Heart right ventricle (tissue), 16 donors: ENCODE results near the gene L3MBTL4. TPM values are rescaled to one million over a fixed set of nuclear protein-coding genes. Genes with fewer than 3 reads are reported as not detected.

ENCODE experiments used
- ATAC-seq, 8 donors: fragments of 200-7000 bp; cut with Tn5 transposase; one replicate each; pipeline ENCODE4 v1.9.1; 2020; ENCODE audit warnings: mild to moderate bottlenecking in 8 of 8, moderate library complexity in 8 of 8, moderate number of reproducible peaks in 1 of 8
- DNase-seq, 2 donors: peaks; one replicate each; pipeline ENCODE4 v3.0.0-alpha.2; 2020
- H3K27ac ChIP-seq, 10 donors: fragments of 200-600 bp; sonication (generic) in 2 of 10; one replicate each; pipeline versions ENCODE4 v1.5.0 to v1.8.0; 2020 to 2022; ENCODE audit warnings: mild to moderate bottlenecking in 3 of 10
- H3K27me3 ChIP-seq, 7 donors: fragments of 200-600 bp; one replicate each; pipeline ENCODE4 v1.8.0; 2021 to 2022; ENCODE audit warnings: mild to moderate bottlenecking in 2 of 7
- H3K36me3 ChIP-seq, 9 donors: fragments of 200-600 bp; sonication (generic) in 1 of 9; one replicate each; pipeline versions ENCODE4 v1.5.0 to v1.8.0; 2020 to 2022; ENCODE audit warnings: mild to moderate bottlenecking in 2 of 9
- H3K4me1 ChIP-seq, 9 donors: fragments of 200-600 bp; sonication (generic) in 1 of 9; one replicate each; pipeline versions ENCODE4 v1.5.0 to v1.8.0; 2020 to 2022; ENCODE audit warnings: mild to moderate bottlenecking in 4 of 9
- H3K4me3 ChIP-seq, 10 donors: fragments of 200-600 bp; sonication (generic) in 2 of 10; one replicate each; pipeline versions ENCODE4 v1.5.0 to v1.8.0; 2020 to 2022; ENCODE audit warnings: mild to moderate bottlenecking in 7 of 10, moderate library complexity in 2 of 10
- H3K9me3 ChIP-seq, 11 donors: fragments of 200-600 bp in 10 of 11; sonication (generic) in 2 of 11; one replicate each; pipeline versions ENCODE4 v1.5.0 to v1.8.0; 2013 to 2022; ENCODE audit warnings: mild to moderate bottlenecking in 2 of 11, control low read depth in 1 of 11, moderate library complexity in 1 of 11
- WGBS, 2 donors: extraction: QIAGEN DNeasy Blood & Tissue Kit; methylation state at CpG; one replicate each; pipeline ENCODE4 v1.1.7; 2013; ENCODE audit warnings: inconsistent platforms in 1 of 2; 5-methylcytosine and 5-hydroxymethylcytosine counted together
- intact Hi-C, 10 donors: fragments of 100-400 bp; cut with DNase I; formaldehyde crosslinking; loops; one replicate each; pipeline versions ENCODE4 v1.11.1 to v1.14.2; 2022
- polyA plus RNA-seq, 2 donors: library from polyadenylated mRNA; stranded (reverse); fragments of 200-250 nt; gene quantifications; one replicate each; pipeline ENCODE4 v1.2.3, GENCODE V29; 2013
- total RNA-seq, 10 donors: library from RNA; stranded (reverse); fragmentation: NEBNext Ultra II Directional in 3 of 10; extraction: Animal tissue kit (Norgen Biotek cat#: 25700) in 3 of 10; gene quantifications; one replicate each; pipeline versions ENCODE4 v1.2.1 to v1.2.4, GENCODE V29; 2021 to 2023
- TF ChIP-seq, protein P1 (sequence below), 9 donors: fragments of 200-600 bp; sonication (generic) in 2 of 9; IDR thresholded peaks; one replicate each; pipeline versions ENCODE4 v1.5.0 to v1.8.0; 2021 to 2022; ENCODE audit warnings: antibody characterized with exemption in 9 of 9, mild to moderate bottlenecking in 5 of 9, moderate library complexity in 1 of 9
- donor health status: Arrhythmogenic right ventricular cardiomyopathy.
- donor health status: ischemic (EF 13 %, LVEDD 7.1; RV severe dilation, severe dysfunction).
- donor health status: healthy with polysubstance abuse.
- donor health status: DM: no; HTN: yes; CAD: no.
- donor health status: DM: no; HTN: no; CAD: no.
- donor health status: ischemic (EF 25% LVEDD 6.9; RV normal size, moderate dysfunction).
- donor health status: ischemic (EF 25% LVEDD 5.7; RV mildly dilated, moderate dysfunction).
- donor health status: healthy.
- donor health status: DM: yes; HTN: yes; CAD: no.
- donor health status: Ischemic cardiomyopathy.
- donor health status: ischemic (EF 35%, LVEDD 5.7; RV mildly dilated, moderate dysfunction).
- donor health status: nonischemic (EF 11% LVEDD 7.7; RV severe dilation, severe dysfunction).
- donor health status: DM: yes; HTN: yes; CAD: no.
- donor health status: PGD.
- donor health status: ischemic (EF 29% LVEDD 5.4; RV normal size, mild dysfunction).
- donor health status: nonischemic (EF 23%, LVEDD 6.1; RV moderate dilation, normal function).

L3MBTL4 gene
- total and polyA plus RNA-seq, 12 donors, result 0.54 to 3.2 (median 1.3) TPM

DNA sequence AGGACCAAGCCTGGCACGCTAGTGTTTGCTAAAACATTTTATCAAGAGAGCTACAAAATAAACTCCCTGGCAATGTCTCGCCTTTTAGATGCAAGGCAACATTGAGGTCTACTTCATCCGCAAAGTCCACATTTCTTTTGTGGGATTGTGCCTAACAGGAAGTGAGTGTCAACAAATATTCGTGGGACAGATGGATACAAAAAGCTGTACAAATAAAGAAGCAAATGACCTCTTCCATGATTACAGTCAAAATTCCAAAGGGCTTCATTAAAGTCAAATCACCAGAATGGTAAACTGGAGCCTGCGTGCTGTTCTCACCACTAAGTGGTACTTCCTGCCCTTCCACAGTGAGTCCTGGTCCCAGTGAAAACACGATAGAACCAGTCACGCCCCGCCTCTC is 40.4 kb downstream of the L3MBTL4 start:
- Histone ChIP-seq H3K27me3 (no peaks in the 10 kb centered on the region), H3K27ac (no peak overlapping the region), H3K4me3 (no peak overlapping the region), H3K4me1 (peaks cover 0 to 9% (median 0%) of the 10 kb centered on the region in 9 donors), H3K36me3 (no peaks in the 10 kb centered on the region), H3K9me3 (peaks cover 0 to 32% (median 5%) of the 10 kb centered on the region in 11 donors)
- TF ChIP-seq, protein P1, sequence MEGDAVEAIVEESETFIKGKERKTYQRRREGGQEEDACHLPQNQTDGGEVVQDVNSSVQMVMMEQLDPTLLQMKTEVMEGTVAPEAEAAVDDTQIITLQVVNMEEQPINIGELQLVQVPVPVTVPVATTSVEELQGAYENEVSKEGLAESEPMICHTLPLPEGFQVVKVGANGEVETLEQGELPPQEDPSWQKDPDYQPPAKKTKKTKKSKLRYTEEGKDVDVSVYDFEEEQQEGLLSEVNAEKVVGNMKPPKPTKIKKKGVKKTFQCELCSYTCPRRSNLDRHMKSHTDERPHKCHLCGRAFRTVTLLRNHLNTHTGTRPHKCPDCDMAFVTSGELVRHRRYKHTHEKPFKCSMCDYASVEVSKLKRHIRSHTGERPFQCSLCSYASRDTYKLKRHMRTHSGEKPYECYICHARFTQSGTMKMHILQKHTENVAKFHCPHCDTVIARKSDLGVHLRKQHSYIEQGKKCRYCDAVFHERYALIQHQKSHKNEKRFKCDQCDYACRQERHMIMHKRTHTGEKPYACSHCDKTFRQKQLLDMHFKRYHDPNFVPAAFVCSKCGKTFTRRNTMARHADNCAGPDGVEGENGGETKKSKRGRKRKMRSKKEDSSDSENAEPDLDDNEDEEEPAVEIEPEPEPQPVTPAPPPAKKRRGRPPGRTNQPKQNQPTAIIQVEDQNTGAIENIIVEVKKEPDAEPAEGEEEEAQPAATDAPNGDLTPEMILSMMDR (IDR thresholded peaks at IDR 0.05), result no peak
- no peak for ATAC-seq
- 61 to 64% methylated on average over 8 of the region's 8 CpGs for WGBS, 2 donors
- intact Hi-C loops, result no loop called here
- no peak for DNase-seq

DNA sequence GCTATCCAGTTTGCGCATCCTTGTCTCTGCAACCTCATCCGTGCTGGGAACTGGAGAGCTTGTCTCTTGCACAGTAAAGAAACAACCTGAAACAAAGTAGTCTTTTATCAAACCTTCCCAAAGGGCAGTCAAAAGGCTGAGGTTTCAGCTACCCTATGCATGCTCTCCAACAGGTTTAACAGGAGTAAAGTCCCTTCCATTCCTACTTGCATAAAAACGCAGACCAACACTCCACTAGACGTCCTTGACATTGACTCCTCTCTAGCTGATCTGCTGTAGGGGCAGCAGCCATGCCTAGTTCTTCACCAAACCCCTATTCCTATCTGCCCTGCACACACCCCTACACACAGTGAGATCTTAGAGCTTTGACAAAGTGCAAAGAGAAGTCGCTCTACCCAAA is 41.5 kb downstream of the L3MBTL4 start:
- WGBS, 2 donors, result 83 to 84% methylated on average over 5 of the region's 5 CpGs
- Histone ChIP-seq H3K4me1 (peaks cover 0 to 9% (median 0%) of the 10 kb centered on the region in 9 donors), H3K9me3 (peaks cover 0 to 21% (median 5%) of the 10 kb centered on the region in 11 donors), H3K36me3 (no peaks in the 10 kb centered on the region), H3K27me3 (no peaks in the 10 kb centered on the region), H3K4me3 (no peak overlapping the region), H3K27ac (no peak overlapping the region)
- intact Hi-C loops, result no loop called here
- DNase-seq (no peak), ATAC-seq (no peak)
- TF ChIP-seq, protein P1 (IDR thresholded peaks at IDR 0.05), result no peak

GRCh38 chr18:6370886-6371635 is 43.6 kb downstream of the L3MBTL4 start:
- 71 to 78% methylated on average over 12 of the region's 12 CpGs for WGBS, 2 donors
- DNase-seq (no peak), ATAC-seq (no peak)
- TF ChIP-seq, protein P1 (IDR thresholded peaks at IDR 0.05), result no peak
- Histone ChIP-seq H3K36me3 (no peaks in the 10 kb centered on the region), H3K27ac (no peak overlapping the region), H3K4me3 (no peak overlapping the region), H3K27me3 (no peaks in the 10 kb centered on the region), H3K4me1 (peaks cover 0 to 9% (median 0%) of the 10 kb centered on the region in 9 donors), H3K9me3 (peaks cover 0 to 9% (median 0%) of the 10 kb centered on the region in 11 donors)
- intact Hi-C loops, result no loop called here

DNA sequence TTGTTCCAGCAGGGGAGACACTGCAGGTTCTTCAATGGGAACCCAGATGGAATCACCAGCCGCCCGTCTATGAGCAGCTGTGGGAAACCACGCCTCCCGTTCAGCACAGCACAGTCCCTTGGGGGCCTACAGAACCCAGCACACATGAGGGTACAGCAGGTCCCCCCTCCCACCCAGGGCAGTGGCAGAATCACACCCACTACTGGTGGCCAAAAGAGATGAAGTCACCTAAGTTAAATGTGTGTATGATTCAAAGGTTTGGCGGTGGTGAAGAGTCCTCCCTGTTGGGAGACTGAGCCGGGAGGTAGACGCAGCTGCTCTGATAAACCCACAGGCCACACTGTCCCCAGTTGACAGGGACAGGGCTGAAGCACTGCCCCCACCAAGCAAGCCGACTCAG is 44.3 kb downstream of the L3MBTL4 start:
- 60 to 66% methylated on average over 8 of the region's 8 CpGs for WGBS, 2 donors
- intact Hi-C loops, result no loop called here
- H3K36me3 ChIP-seq, result no peaks in the 10 kb centered on the region
- TF ChIP-seq, protein P1 (IDR thresholded peaks at IDR 0.05), result no peak
- H3K27me3 ChIP-seq, result no peaks in the 10 kb centered on the region
- H3K4me1 ChIP-seq, result peaks cover 0 to 9% (median 0%) of the 10 kb centered on the region in 9 donors
- DNase-seq (no peak), ATAC-seq (peak in 3 of 8 donors; percentile 9 to 37 (median 15))
- peaks cover 0 to 9% (median 0%) of the 10 kb centered on the region in 11 donors for H3K9me3 ChIP-seq
- no peak overlapping the region for H3K4me3 ChIP-seq
- no peak overlapping the region for H3K27ac ChIP-seq
